HG03280 (cell line): ENCODE measurements around the gene EIF2B4.
"Not testable (repeated sequence)": the region's sequence is repeated elsewhere in the genome, so short reads cannot be mapped to it uniquely, and the experiment has no call there.

Experiments used
- ATAC-seq: cut with Tn5 transposase; IDR thresholded peaks from one replicate; pipeline ENCODE4 v1.9.1; 2021; ENCODE audit warnings: mild to moderate bottlenecking, moderate library complexity; ENCODE audit not compliant: unreplicated experiment

Gene EIF2B4

DNA sequence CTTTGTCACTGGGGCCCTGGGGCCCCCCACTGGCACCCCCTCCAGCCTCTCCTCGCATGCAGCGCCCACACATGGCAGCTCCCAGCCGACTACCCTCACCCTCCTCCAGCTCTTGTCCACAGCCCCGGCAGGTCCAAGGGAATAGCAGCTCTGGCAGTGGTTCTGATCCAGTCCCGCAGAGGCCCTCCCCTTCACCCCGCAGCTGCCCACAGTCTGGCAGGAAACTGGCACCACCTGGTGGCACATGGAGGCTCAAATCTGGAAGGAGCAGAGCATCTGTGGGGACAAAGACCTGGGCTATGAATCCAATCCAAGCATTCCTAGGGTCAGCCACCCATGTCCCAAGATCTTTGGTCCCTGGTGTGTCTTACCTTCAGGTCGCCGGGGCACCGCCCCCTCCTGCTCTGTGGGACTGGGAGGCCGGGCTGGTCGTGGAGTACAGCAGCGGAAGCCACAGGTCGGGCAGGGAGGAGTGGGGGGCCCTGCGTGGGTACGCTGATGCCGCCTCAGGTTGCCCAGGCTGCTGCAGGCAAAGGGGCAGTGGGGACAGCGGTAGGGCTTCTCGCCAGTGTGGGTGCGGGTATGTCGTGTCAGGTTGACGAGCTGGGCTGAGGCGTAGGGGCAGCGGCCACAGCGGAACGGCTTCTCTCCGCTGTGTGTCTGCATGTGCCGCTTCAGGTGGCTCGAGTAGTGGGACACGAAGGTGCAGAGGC is 8.1 kb upstream of the EIF2B4 start:
- ATAC-seq, result no peak

DNA sequence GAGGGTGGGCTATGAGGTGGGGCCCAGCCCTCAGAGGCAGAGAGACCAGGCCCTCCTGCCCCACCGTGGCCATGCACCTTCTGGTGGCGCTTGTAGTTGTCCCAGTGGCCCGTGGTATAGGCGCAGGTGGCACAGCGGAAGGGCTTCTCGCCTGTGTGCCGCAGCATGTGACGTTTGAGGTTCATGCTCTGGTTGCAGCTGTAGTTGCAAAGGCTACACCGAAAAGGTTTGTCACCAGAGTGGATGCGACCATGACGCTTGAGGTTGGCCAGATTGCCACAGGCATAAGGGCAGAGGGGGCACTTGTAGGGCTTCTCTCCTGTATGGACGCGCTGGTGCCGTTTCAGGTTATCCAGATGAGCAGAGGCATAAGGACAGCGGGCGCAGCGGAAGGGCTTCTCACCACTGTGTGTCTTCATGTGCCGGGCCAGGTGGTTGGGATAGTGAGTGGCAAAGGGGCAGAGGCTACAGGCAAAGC is 7.5 kb upstream of the EIF2B4 start:
- no peak for ATAC-seq

DNA sequence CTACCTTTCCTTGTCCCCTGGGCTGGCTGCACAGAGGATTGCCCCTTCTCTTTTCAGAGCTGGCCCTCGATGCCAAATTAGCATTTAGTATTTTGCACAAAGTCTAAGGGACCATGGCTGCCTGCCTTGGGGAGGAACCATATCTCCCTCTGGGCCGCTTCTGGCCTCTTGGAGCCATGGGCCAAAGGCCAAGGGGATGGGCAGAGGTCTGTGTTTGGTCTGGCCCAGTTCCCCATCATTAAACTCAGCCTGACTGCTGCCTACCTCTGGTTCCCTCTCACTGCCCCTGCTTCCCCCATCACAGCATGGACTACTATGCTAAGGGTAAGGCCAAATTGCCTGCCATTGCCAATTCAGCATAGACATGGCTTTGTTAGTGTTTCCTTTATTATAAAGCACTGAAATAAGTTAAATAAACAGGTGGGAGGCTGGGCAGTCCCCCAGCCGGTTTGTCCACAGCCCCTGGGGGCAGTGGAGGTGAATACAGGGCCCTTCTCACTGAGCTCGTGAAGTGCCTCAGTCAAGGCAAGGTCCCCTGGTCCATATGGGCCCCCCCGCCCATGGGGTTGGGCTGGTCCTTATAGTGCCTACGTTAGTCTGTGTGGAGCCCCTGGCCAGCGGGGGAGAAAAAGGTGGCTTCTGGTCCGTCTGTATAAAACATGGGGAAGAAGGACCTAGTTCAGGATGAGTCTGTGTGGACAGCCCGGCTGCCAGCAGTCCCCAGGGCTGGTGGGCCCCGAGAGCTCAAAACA is 6.9 kb upstream of the EIF2B4 start:
- no peak for ATAC-seq

GRCh38 chr2:27376151-27376865 is 6.2 kb upstream of the EIF2B4 start:
- ATAC-seq, result no peak

GRCh38 chr2:27375513-27376099 is 5.5 kb upstream of the EIF2B4 start:
- no peak for ATAC-seq

DNA sequence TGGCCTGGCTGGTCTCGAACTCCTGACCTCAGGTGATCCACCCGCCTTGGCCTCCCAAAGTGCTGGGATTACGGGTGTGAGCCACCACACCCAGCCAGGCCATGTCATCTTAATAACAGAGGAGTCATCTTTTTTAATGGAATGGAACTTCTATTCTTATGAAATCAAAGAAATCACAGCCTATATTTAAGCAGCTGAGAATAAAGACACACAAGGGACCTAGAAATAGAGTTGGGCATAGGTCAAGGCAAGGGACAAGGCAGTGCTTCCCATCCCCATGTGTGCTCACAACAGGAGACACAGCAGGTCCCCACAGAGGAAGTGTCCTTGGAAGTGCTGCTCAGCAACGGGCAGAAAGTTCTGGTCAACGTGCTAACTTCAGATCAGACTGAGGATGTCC is 3.4 kb upstream of the EIF2B4 start:
- ATAC-seq, result no peak

GRCh38 chr2:27372937-27373336 is 2.8 kb upstream of the EIF2B4 start:
- ATAC-seq, result no peak

DNA sequence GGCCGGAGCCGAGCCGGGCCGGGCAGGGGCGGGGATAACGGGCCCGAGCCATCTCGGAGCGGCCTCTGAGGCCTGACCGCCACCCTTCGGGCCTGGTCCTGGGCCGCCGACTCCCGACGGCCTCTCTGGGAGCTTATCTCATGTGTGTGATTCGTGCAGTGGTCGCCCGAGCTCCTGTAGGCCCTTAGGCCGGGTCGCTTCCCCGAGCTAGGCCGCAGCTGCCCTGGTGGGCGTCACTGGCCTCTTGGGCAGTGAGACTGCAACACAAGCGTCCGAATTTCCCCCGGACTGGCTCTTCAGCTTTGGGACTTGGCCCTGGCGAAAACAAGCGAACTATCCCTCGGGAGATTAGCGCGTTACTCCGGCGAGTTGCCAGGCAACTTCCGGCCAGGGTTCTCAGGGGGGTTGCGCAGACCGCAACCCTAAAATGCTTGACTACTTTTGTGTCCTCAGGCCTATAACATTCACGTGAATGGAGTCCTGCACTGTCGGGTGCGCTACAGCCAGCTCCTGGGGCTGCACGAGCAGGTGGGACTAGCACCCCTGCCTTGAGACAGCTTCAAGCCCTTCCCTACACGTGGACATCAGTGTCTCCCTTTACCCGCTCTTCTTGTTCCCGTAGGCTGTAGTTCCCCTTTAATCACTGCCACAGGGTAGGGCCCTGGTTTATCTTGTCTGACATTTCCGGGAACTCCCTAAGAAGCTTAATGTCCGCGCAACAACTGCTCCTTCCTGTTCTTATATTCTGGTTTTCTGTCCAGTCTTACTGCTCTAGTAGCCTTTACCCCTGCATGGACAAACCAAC is 880 bp upstream of the EIF2B4 start:
- no peak for ATAC-seq

DNA sequence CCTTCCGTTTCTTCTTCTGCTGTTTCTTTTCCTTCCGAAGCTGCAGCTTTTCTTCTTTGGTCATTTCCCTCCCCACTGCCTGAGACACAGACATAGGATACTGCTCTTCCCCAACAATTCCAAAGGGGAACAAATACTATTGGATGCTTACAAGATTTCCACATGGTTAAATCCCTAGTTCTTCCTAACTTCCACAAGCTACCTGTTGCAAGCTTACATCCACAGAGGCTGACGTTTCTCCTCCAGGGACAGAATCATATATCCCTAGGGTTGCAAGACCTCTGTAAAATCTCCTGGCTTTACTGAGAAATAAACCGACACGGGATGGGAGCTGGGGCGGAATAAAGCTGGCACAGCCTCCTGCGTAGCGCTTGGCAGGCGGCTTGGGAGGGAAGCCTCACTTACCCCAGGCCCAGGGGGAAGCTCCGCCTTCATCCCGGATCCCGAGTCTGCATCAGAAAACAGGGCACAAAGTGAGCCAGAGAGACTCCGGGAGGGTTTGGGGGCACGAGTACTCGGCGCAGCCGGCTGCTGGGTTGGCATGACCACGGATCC is 590 bp downstream of the EIF2B4 start:
- no peak for ATAC-seq

DNA sequence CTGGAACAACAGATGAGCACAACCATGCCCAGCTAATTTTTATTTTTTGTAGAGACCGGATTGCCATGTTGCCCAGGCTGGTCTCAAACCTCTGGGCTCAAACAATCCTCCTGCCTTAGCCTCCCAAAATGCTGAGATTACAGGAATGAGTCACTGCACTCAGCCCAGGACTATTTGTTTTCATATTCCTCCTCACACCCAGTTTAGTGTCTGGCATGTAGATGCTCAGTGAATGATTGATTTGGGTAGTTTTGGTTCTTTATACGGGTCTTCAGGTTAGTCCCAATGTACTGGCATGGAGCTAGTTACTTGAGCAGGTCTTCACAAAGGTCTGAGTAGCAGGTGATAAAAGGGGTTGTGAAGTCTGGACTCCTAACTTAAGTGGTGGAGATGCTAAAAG is 6.2 kb downstream of the EIF2B4 start:
- no peak for ATAC-seq

DNA sequence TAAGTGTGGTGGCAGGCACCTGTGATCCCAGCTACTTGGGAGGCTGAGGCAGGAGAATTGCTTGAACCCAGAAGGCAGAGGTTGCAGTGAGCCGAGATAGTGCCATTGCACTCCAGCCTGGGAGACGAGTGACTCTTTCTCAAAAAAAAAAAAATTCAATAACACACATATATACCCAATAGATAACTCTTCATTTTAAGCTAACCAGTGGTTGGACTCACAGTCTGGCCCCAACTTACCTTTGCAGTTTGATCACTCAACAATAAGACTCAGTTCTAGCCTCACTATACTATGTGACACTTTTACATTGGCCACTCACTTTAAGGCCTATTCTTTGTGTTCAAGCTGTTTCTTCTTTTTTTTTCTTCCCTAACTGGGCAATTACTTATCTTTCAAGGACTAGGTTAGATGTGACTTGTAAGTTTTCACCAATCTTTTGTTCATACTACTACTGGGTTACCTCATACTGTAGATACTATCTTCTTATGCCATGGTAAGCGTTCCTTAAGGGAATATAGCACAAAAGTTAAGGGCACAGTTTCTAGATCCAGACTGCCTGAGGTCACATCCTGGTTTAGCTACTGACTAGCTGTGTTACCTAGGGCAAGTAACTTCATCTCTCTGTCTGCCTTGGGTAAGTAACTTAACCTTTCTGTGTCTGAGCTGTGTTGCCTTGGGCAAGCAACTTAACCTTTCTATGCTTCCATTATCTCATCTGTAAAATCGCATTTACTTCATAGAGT is 7.3 kb downstream of the EIF2B4 start:
- no peak for ATAC-seq

GRCh38 chr2:27356382-27357181 is 13.6 kb downstream of the EIF2B4 start, which contains the start of gene GTF3C2:
Gene GTF3C2, minus strand, starts transcription at chr2:27356764. Its CDS starts 13,210 bp downstream, at chr2:27343554.
- ATAC-seq, result peak; percentile 79

GRCh38 chr2:27356056-27356381 is 14.1 kb downstream of the EIF2B4 start:
- ATAC-seq, result peak; percentile 34

- ATAC-seq, result no peak
Observed at GRCh38 chr2:27354597-27354927, 15.6 kb downstream of the EIF2B4 start.

DNA sequence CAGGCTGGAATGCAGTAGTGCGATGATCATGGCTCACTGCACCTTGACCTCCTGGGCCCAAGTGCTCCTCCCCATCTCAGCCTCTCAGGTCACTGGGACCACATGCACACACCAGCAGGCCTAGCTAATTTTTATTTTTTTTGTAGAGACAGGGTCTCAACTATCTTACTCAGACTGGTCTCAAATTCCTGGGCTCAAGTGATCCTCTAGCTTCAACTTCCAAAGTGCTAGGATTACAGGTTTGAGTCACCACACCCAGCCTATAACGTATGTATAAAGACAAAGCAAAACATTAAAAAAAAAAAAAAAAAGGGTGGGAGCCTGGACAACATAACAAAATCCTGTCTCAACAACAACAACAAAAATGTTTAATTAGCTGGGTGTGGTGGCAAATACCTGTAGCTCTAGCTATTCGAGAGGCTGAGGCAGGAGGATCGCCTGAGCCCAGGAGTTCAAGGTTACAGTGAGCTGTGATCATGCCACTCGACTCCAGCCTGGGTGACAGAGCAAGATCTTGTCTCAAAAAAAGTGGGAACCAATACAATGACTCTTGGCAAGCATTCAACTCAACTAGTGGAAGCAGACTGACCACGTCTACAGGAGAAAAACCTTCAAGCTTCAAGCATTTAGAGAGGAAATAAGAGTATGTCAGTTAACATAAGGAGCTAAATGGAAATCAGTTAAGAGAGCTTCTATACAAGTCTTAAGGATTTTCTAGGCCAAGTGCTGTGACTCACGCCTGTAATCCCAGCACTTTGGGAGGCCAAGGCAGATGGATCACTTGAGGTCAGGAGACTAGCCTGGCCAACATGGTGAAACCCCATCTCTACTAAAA is 16.2 kb downstream of the EIF2B4 start:
- no peak for ATAC-seq

DNA sequence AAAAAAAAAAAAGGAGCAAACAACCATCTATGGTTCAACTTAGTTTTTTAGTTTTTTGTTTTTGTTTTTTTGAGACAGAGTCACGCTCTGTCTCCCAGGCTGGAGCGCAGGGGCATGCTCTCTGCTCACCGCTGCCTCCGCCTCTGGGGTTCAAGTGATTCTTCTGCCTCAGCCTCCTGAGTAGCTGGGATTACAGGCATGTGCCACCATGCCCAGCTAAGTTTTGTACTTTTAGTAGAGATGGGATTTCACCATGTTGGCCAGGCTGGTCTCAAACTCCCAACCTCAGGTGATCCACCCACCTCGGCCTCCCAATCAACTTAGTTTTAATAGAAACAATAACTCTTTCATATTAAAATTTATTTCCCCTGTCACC is 16.8 kb downstream of the EIF2B4 start:
- ATAC-seq, result not testable (repeated sequence)

DNA sequence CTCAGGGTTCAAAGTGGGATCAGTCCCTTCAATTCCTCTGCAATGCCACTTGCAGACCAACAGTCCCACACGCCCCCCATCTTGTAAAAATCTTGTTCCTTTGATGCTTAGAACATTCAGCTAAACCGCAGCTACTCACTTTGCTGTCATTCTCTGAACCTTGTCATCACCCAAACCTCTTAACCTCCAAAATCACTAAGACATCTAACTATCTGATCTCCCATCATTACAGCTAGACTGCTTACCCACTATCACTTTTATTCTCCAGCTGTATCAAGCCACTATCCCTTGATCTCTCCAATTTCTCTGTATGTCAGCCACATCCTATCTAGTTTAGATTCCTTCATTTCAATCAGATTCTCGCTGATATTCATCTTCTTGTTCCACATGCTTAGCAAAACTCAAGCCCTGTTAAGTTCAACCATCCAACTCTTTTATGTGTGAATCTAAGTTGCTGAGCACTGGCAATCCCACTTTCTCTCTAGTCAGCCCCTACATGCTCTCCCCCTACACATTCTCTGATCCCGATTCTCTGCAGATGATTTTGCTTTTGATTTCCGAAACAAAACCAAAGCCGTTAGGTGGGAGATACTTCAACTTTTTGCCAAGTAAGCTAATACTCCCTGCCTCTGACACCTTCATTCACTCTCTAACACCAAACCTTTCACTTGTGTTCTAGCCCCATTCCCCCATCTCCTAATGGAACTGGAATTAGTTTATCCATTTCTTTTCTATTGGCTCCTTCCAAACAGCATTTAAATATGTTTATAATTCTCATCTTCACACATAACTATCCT is 18.1 kb downstream of the EIF2B4 start:
- no peak for ATAC-seq
